IMR-90 (cell line): ENCODE measurements around the gene C1orf56.

Experiments
- CEBPB ChIP-seq: IDR thresholded peaks from 2 replicates; pipeline ENCODE4 v1.6.1; 2012; ENCODE audit warnings: low read depth, low read length, improper control_type of control experiment
- CHD1 ChIP-seq: IDR thresholded peaks from 2 replicates; pipeline ENCODE4 v1.6.1; 2012; ENCODE audit warnings: low read depth, low read length, improper control_type of control experiment
- FOS ChIP-seq: fragments of 150-350 bp; IDR thresholded peaks from 2 replicates; pipeline ENCODE4 v1.6.1; 2016; ENCODE audit warnings: low read depth, low read length
- MAZ ChIP-seq: IDR thresholded peaks from 2 replicates; pipeline ENCODE4 v1.6.1; 2012; ENCODE audit warnings: low read depth, mild to moderate bottlenecking, low read length, improper control_type of control experiment, moderate library complexity, borderline replicate concordance
- MXI1 ChIP-seq: IDR thresholded peaks from 2 replicates; pipeline ENCODE4 v1.6.1; 2012; ENCODE audit warnings: low read depth, mild to moderate bottlenecking, low read length, moderate library complexity, borderline replicate concordance
- NFE2L2 ChIP-seq: fragments of 150-350 bp; IDR thresholded peaks from 2 replicates; pipeline ENCODE4 v1.6.1; 2016; ENCODE audit warnings: low read depth, mild to moderate bottlenecking, low read length
- POLR2A ChIP-seq: IDR thresholded peaks from 2 replicates; pipeline ENCODE4 v1.6.1; 2012; ENCODE audit warnings: mild to moderate bottlenecking, low read depth, low read length
- RAD21 ChIP-seq: IDR thresholded peaks from 2 replicates; pipeline ENCODE4 v1.6.1; 2012; ENCODE audit warnings: low read length, improper control_type of control experiment
- RFX5 ChIP-seq: IDR thresholded peaks from 2 replicates; pipeline ENCODE4 v1.8.0; 2012; ENCODE audit warnings: low read depth, mild to moderate bottlenecking, low read length, moderate library complexity
- SMC3 ChIP-seq: fragments of 150-350 bp; IDR thresholded peaks from 2 replicates; pipeline ENCODE4 v1.6.1; 2016; ENCODE audit warnings: low read depth, mild to moderate bottlenecking, antibody characterized with exemption, low read length, moderate library complexity
- TF ChIP-seq, protein P1 (sequence below): fragments of 150-350 bp; IDR thresholded peaks from 2 replicates; pipeline ENCODE4 v1.6.1; 2016; ENCODE audit warnings: low read depth, mild to moderate bottlenecking, low read length, moderate library complexity, borderline replicate concordance
- TF ChIP-seq, protein P2 (sequence below): conservative IDR thresholded peaks from 2 replicates; pipeline ENCODE4 v1.5.1; 2012; ENCODE audit warnings: mild to moderate bottlenecking, low read depth, low read length, improper control_type of control experiment
- TF ChIP-seq, protein P3 (sequence below): fragments of 150-350 bp; IDR thresholded peaks from 2 replicates; pipeline ENCODE4 v1.6.1; 2017; ENCODE audit warnings: mild to moderate bottlenecking, antibody characterized with exemption, low read length, low read depth

DNA sequence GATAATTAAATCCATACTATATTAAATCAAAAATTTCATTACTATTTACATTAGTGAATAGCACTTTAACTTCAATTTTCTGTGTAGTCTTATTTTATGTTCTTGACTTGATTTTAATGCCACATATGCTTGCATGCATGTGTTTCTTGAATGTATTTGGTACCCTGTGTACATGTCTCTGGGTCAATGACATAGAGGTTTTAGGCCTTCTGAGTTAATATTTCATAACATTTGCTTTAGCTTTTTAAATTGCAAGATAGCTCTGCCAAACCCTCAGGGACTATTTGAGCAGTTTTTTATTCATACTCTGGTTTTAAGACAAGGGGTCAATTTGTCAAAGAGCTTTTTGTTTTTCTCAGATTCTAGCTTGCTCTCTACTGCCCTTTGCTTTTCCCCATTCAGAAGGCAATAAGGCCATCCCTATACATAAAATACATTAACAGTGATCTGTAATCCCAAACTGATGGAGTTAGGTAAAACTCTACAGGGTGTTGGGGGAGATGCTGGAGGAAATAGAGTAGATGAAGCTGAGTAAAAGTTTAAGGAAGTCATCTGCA, 17.6 kb downstream of the C1orf56 start:
- TF ChIP-seq, protein P1, sequence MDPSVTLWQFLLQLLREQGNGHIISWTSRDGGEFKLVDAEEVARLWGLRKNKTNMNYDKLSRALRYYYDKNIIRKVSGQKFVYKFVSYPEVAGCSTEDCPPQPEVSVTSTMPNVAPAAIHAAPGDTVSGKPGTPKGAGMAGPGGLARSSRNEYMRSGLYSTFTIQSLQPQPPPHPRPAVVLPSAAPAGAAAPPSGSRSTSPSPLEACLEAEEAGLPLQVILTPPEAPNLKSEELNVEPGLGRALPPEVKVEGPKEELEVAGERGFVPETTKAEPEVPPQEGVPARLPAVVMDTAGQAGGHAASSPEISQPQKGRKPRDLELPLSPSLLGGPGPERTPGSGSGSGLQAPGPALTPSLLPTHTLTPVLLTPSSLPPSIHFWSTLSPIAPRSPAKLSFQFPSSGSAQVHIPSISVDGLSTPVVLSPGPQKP, result no peak
- TF ChIP-seq MXI1 (no peak), SMC3 (no peak), POLR2A (no peak), NFE2L2 (no peak), CEBPB (no peak), MAZ (no peak), RFX5 (no peak), CHD1 (no peak), FOS (no peak), RAD21 (no peak)
- TF ChIP-seq, protein P2, sequence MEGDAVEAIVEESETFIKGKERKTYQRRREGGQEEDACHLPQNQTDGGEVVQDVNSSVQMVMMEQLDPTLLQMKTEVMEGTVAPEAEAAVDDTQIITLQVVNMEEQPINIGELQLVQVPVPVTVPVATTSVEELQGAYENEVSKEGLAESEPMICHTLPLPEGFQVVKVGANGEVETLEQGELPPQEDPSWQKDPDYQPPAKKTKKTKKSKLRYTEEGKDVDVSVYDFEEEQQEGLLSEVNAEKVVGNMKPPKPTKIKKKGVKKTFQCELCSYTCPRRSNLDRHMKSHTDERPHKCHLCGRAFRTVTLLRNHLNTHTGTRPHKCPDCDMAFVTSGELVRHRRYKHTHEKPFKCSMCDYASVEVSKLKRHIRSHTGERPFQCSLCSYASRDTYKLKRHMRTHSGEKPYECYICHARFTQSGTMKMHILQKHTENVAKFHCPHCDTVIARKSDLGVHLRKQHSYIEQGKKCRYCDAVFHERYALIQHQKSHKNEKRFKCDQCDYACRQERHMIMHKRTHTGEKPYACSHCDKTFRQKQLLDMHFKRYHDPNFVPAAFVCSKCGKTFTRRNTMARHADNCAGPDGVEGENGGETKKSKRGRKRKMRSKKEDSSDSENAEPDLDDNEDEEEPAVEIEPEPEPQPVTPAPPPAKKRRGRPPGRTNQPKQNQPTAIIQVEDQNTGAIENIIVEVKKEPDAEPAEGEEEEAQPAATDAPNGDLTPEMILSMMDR, result no peak
- TF ChIP-seq, protein P3, sequence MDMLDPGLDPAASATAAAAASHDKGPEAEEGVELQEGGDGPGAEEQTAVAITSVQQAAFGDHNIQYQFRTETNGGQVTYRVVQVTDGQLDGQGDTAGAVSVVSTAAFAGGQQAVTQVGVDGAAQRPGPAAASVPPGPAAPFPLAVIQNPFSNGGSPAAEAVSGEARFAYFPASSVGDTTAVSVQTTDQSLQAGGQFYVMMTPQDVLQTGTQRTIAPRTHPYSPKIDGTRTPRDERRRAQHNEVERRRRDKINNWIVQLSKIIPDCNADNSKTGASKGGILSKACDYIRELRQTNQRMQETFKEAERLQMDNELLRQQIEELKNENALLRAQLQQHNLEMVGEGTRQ, result no peak
